Measurements from ENCODE around the gene NUDT22. TPM values are rescaled to one million over a fixed set of nuclear protein-coding genes. Genes with fewer than 3 reads are reported as not detected.

The NUDT22 gene
- total RNA-seq, 4 donors from 2014 or later, result 44.5 to 66.1 (median 54.4) TPM

GRCh38 chr11:64211181-64211872, 14.7 kb upstream of the NUDT22 start:
- 81% methylated on average over 26 of the region's 30 CpGs for WGBS
- no peak for DNase-seq (ENCODE audit: low spot score in 2 of 2)
- no peak for TF ChIP-seq POLR2AphosphoS5 (IDR thresholded peaks at IDR 0.05)
- TF ChIP-seq EP300 (IDR thresholded peaks at IDR 0.05), result no peak
- TF ChIP-seq POLR2A (IDR thresholded peaks at IDR 0.05), result no peak
- TF ChIP-seq, protein P1, sequence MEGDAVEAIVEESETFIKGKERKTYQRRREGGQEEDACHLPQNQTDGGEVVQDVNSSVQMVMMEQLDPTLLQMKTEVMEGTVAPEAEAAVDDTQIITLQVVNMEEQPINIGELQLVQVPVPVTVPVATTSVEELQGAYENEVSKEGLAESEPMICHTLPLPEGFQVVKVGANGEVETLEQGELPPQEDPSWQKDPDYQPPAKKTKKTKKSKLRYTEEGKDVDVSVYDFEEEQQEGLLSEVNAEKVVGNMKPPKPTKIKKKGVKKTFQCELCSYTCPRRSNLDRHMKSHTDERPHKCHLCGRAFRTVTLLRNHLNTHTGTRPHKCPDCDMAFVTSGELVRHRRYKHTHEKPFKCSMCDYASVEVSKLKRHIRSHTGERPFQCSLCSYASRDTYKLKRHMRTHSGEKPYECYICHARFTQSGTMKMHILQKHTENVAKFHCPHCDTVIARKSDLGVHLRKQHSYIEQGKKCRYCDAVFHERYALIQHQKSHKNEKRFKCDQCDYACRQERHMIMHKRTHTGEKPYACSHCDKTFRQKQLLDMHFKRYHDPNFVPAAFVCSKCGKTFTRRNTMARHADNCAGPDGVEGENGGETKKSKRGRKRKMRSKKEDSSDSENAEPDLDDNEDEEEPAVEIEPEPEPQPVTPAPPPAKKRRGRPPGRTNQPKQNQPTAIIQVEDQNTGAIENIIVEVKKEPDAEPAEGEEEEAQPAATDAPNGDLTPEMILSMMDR (IDR thresholded peaks at IDR 0.05), result no peak

GRCh38 chr11:64216879-64217278, 9.2 kb upstream of the NUDT22 start:
- Histone ChIP-seq H3K4me3 (no peak overlapping the region), H3K36me3 (peaks cover 8% of the 10 kb centered on the region), H3K27me3 (no peaks in the 10 kb centered on the region), H3K27ac (no peak overlapping the region), H3K9me3 (no peaks in the 10 kb centered on the region), H3K4me1 (no peaks in the 10 kb centered on the region)
- 77% methylated on average over 6 of the region's 6 CpGs for WGBS
- no peak for DNase-seq (ENCODE audit: low spot score in 2 of 2)
- TF ChIP-seq POLR2A (IDR thresholded peaks at IDR 0.05) (no peak), POLR2AphosphoS5 (IDR thresholded peaks at IDR 0.05) (no peak), EP300 (IDR thresholded peaks at IDR 0.05) (no peak)
- TF ChIP-seq, protein P1 (IDR thresholded peaks at IDR 0.05), result no peak

More at GRCh38 chr11:64211181-64211872, 14.7 kb upstream of the NUDT22 start:
- H3K4me3 ChIP-seq, result no peak overlapping the region
- peaks cover 16% of the 10 kb centered on the region for H3K4me1 ChIP-seq
- H3K9me3 ChIP-seq, result no peaks in the 10 kb centered on the region
- H3K27ac ChIP-seq, result no peak overlapping the region
- peaks cover 7% of the 10 kb centered on the region for H3K36me3 ChIP-seq
- no peaks in the 10 kb centered on the region for H3K27me3 ChIP-seq

- Histone ChIP-seq H3K4me3 (no peak overlapping the region), H3K9me3 (no peaks in the 10 kb centered on the region), H3K4me1 (peaks cover 8% of the 10 kb centered on the region), H3K27me3 (no peaks in the 10 kb centered on the region), H3K27ac (no peak overlapping the region), H3K36me3 (peaks cover 8% of the 10 kb centered on the region)
- TF ChIP-seq EP300 (IDR thresholded peaks at IDR 0.05) (no peak), POLR2A (IDR thresholded peaks at IDR 0.05) (no peak), POLR2AphosphoS5 (IDR thresholded peaks at IDR 0.05) (no peak)
- TF ChIP-seq, protein P1 (IDR thresholded peaks at IDR 0.05), result no peak
- WGBS, result 90% methylated on average over 3 of the region's 11 CpGs
- DNase-seq (ENCODE audit: low spot score in 2 of 2), result no peak
Measured at GRCh38 chr11:64218628-64219353, 7.3 kb upstream of the NUDT22 start.

DNA sequence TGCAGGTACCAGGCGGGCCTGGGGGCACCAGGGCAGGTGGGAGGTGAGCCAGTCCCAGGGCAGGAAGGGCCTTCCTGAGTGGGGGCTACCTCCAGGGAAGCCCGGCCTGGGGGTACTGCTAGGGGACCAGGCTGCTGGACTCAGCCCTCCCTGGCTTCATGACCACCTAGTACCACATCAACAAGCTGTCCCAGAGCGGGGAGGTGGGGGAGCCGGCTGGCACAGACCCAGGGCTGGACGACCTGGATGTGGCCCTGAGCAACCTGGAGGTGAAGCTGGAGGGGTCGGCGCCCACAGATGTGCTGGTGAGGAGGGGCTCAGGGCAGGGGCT, 6.8 kb upstream of the NUDT22 start:
- DNase-seq (ENCODE audit: low spot score in 2 of 2), result no peak
- WGBS, result 70% methylated on average over 2 of the region's 7 CpGs
- Histone ChIP-seq H3K9me3 (no peaks in the 10 kb centered on the region), H3K4me3 (no peak overlapping the region), H3K27ac (no peak overlapping the region), H3K36me3 (peaks cover 8% of the 10 kb centered on the region), H3K27me3 (no peaks in the 10 kb centered on the region), H3K4me1 (peaks cover 13% of the 10 kb centered on the region)
- TF ChIP-seq POLR2A (IDR thresholded peaks at IDR 0.05), result no peak
- TF ChIP-seq, protein P1 (IDR thresholded peaks at IDR 0.05), result no peak
- no peak for TF ChIP-seq POLR2AphosphoS5 (IDR thresholded peaks at IDR 0.05)
- TF ChIP-seq EP300 (IDR thresholded peaks at IDR 0.05), result no peak

DNA sequence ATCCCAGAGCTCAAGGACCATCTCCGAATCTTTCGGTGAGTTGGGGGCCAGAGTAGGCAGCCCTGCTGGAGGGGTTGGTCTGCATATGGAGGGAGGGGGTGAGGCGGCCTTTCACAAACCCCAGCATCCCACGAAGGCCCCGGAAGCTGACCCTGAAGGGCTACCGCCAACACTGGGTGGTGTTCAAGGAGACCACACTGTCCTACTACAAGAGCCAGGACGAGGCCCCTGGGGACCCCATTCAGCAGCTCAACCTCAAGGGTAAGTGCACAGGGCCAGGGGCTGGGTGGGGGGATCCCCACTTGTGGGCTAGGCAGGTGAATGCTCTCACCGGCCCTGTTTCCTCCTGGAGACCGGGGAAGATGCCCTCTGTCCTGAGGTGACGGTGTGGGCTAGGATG, 6.3 kb upstream of the NUDT22 start:
- Histone ChIP-seq H3K4me3 (no peak overlapping the region), H3K9me3 (no peaks in the 10 kb centered on the region), H3K36me3 (peaks cover 8% of the 10 kb centered on the region), H3K27me3 (no peaks in the 10 kb centered on the region), H3K4me1 (peaks cover 17% of the 10 kb centered on the region), H3K27ac (no peak overlapping the region)
- WGBS, result no CpG with 5 or more reads among the region's 10 CpGs
- TF ChIP-seq, protein P1 (IDR thresholded peaks at IDR 0.05), result no peak
- no peak for TF ChIP-seq POLR2AphosphoS5 (IDR thresholded peaks at IDR 0.05)
- TF ChIP-seq POLR2A (IDR thresholded peaks at IDR 0.05), result no peak
- no peak for TF ChIP-seq EP300 (IDR thresholded peaks at IDR 0.05)
- no peak for DNase-seq (ENCODE audit: low spot score in 2 of 2)
